Endothelial cell of umbilical vein (primary cell): ENCODE measurements around the gene UBE4B.

Experiments
- EZH2 ChIP-seq: IDR thresholded peaks from 2 replicates; pipeline ENCODE4 v1.6.1; 2012; ENCODE audit warnings: borderline replicate concordance, low read depth, mild to moderate bottlenecking, moderate library complexity, low read length, inconsistent platforms; ENCODE audit not compliant: severe bottlenecking
- FOS ChIP-seq: IDR thresholded peaks from 2 replicates; pipeline ENCODE4 v1.6.1; 2011; ENCODE audit warnings: mild to moderate bottlenecking, low read length, moderate library complexity, borderline replicate concordance; ENCODE audit not compliant: insufficient read depth
- GATA2 ChIP-seq: IDR thresholded peaks from 2 replicates; pipeline ENCODE4 v1.7.0; 2011; ENCODE audit warnings: low read depth, mild to moderate bottlenecking, moderate library complexity, mixed read lengths, low read length; ENCODE audit not compliant: insufficient read length, insufficient read depth
- POLR2A ChIP-seq: IDR thresholded peaks from 2 replicates; pipeline ENCODE4 v1.6.1; 2012; ENCODE audit warnings: low read depth, mild to moderate bottlenecking, control low read depth, low read length
- POLR2AphosphoS5 ChIP-seq: IDR thresholded peaks from 2 replicates; pipeline ENCODE4 v1.6.1; 2012; ENCODE audit warnings: low read depth, mild to moderate bottlenecking, control low read depth, low read length, moderate library complexity; ENCODE audit not compliant: insufficient read depth
- TF ChIP-seq, protein P1 (sequence below): IDR thresholded peaks from 2 replicates; pipeline ENCODE4 v1.6.1; 2011; ENCODE audit not compliant: insufficient read depth, insufficient read length
- TF ChIP-seq, protein P2 (sequence below), 2 donors: IDR thresholded peaks; 1 replicate in 1 of 2; 2 replicates in 1 of 2; pipeline ENCODE4 v1.5.1; 2011; ENCODE audit warnings: low read length in 2 of 2, mild to moderate bottlenecking in 2 of 2, moderate library complexity in 2 of 2, control low read depth in 1 of 2, inconsistent platforms in 1 of 2, low read depth in 1 of 2; ENCODE audit not compliant: insufficient read depth in 1 of 2; ENCODE audit errors: extremely low read depth in 1 of 2

- TF ChIP-seq, protein P1, sequence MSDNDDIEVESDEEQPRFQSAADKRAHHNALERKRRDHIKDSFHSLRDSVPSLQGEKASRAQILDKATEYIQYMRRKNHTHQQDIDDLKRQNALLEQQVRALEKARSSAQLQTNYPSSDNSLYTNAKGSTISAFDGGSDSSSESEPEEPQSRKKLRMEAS = no peak
- TF ChIP-seq, protein P2, sequence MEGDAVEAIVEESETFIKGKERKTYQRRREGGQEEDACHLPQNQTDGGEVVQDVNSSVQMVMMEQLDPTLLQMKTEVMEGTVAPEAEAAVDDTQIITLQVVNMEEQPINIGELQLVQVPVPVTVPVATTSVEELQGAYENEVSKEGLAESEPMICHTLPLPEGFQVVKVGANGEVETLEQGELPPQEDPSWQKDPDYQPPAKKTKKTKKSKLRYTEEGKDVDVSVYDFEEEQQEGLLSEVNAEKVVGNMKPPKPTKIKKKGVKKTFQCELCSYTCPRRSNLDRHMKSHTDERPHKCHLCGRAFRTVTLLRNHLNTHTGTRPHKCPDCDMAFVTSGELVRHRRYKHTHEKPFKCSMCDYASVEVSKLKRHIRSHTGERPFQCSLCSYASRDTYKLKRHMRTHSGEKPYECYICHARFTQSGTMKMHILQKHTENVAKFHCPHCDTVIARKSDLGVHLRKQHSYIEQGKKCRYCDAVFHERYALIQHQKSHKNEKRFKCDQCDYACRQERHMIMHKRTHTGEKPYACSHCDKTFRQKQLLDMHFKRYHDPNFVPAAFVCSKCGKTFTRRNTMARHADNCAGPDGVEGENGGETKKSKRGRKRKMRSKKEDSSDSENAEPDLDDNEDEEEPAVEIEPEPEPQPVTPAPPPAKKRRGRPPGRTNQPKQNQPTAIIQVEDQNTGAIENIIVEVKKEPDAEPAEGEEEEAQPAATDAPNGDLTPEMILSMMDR (IDR thresholded peaks at IDR 0.05; ENCODE audit: extremely low read depth in 1 of 2, insufficient read depth in 1 of 2, low read depth in 1 of 2, low read length in 2 of 2) = no peak
- TF ChIP-seq POLR2AphosphoS5 = no peak
- no peak for TF ChIP-seq POLR2A
- TF ChIP-seq GATA2 = peak; percentile 9
- TF ChIP-seq EZH2 = no peak
- TF ChIP-seq FOS = peak; percentile 29
Measured at GRCh38 chr1:9990944-9991343, 41.8 kb upstream of the UBE4B start.
